Spleen (tissue), 11 donors: ENCODE measurements around the gene IDH2. TPM values are rescaled to one million over a fixed set of nuclear protein-coding genes. Genes with fewer than 3 reads are reported as not detected.
A peak's percentile ranks its signal among the peaks of the same experiment; 100 is the strongest.

Source experiments
- DNase-seq: peaks from one replicate; pipeline ENCODE4 v3.0.0-alpha.2; 2020
- H3K27ac ChIP-seq, 8 donors: fragments of 200-600 bp; sonication (generic) in 7 of 8; 1 replicate in 4 of 8; 2 replicates in 4 of 8; pipeline versions ENCODE4 v1.5.0 to v1.8.0; 2016 to 2021; ENCODE audit warnings: inconsistent platforms in 4 of 8, mild to moderate bottlenecking in 4 of 8, moderate library complexity in 1 of 8
- H3K27me3 ChIP-seq, 7 donors: fragments of 200-600 bp; sonication (generic) in 6 of 7; replicated peaks in 1 of 7; 1 replicate in 4 of 7; 2 replicates in 3 of 7; pipeline versions ENCODE4 v1.5.0 to v1.8.0; 2016 to 2021; ENCODE audit warnings: inconsistent platforms in 3 of 7, mild to moderate bottlenecking in 1 of 7
- H3K36me3 ChIP-seq, 6 donors: fragments of 200-600 bp; sonication (generic) in 5 of 6; 1 replicate in 4 of 6; 2 replicates in 2 of 6; pipeline versions ENCODE4 v1.5.0 to v1.8.0; 2016 to 2021; ENCODE audit warnings: inconsistent platforms in 2 of 6
- H3K4me1 ChIP-seq, 6 donors: fragments of 200-600 bp; sonication (generic) in 5 of 6; 1 replicate in 3 of 6; 2 replicates in 3 of 6; pipeline versions ENCODE4 v1.5.0 to v1.8.0; 2016 to 2021; ENCODE audit warnings: inconsistent platforms in 3 of 6
- H3K4me3 ChIP-seq, 8 donors: fragments of 200-600 bp; sonication (generic) in 7 of 8; 1 replicate in 4 of 8; 2 replicates in 4 of 8; pipeline versions ENCODE4 v1.5.0 to v1.8.0; 2016 to 2021; ENCODE audit warnings: inconsistent platforms in 4 of 8, mild to moderate bottlenecking in 4 of 8, moderate library complexity in 2 of 8
- H3K9me3 ChIP-seq, 8 donors: fragments of 200-600 bp; sonication (generic) in 7 of 8; 1 replicate in 4 of 8; 2 replicates in 4 of 8; pipeline versions ENCODE4 v1.5.0 to v1.8.0; 2016 to 2021; ENCODE audit warnings: inconsistent platforms in 4 of 8
- POLR2A ChIP-seq, 3 donors: fragments of 450-650 bp; IDR thresholded peaks; one replicate each; pipeline ENCODE4 v1.5.1; 2017; ENCODE audit warnings: antibody characterized with exemption in 3 of 3, mild to moderate bottlenecking in 1 of 3
- POLR2AphosphoS5 ChIP-seq, 3 donors: sonication (generic); formaldehyde crosslinking; IDR thresholded peaks; one replicate each; pipeline ENCODE4 v1.5.1; 2017; ENCODE audit warnings: antibody characterized with exemption in 3 of 3
- WGBS, 5 donors: extraction: QIAGEN DNeasy Blood & Tissue Kit in 3 of 5; methylation state at CpG; one replicate each; pipeline versions ENCODE4 v1.1.5 to v1.1.7; 2013 to 2018; 5-methylcytosine and 5-hydroxymethylcytosine counted together
- intact Hi-C: fragments of 100-400 bp; cut with DNase I; formaldehyde crosslinking; loops from one replicate; pipeline ENCODE4 v1.15.0; 2023; ENCODE audit warnings: low total_unique reads
- polyA plus RNA-seq, 3 donors: library from polyadenylated mRNA; stranded (reverse); fragments of 200-250 nt; gene quantifications; one replicate each; pipeline ENCODE4 v1.2.1, GENCODE V29; 2013
- total RNA-seq, 7 donors: library from RNA; depleted of rRNA in 3 of 7; stranded (reverse); fragments of >200 nt in 3 of 7; fragmentation: NEBNext Ultra II Directional in 4 of 7; extraction: Animal tissue kit (Norgen Biotek cat#: 25700) in 4 of 7; gene quantifications; one replicate each; pipeline versions ENCODE4 v1.1.0 to v1.2.1, GENCODE V29; 2016 to 2021
- TF ChIP-seq, protein P1 (sequence below), 11 experiments: fragments of 200-600 bp in 7 of 11; fragments of 450-650 bp in 4 of 11; sonication (generic) in 4 of 11; IDR thresholded peaks in 8 of 11; conservative IDR thresholded peaks in 3 of 11; 1 replicate in 7 of 11; 2 replicates in 4 of 11; pipeline versions ENCODE4 v1.4.0 to v1.8.0; 2016 to 2021; ENCODE audit warnings: antibody characterized with exemption in 11 of 11, inconsistent platforms in 4 of 11, mild to moderate bottlenecking in 1 of 11
- donor health status: healthy with polysubstance abuse.
- donor health status: DM: no; HTN: no; CAD: no; lungs with moderate emphysema.
- donor health status: DM: no; HTN: no; CAD: no.
- donor health status: Bipolar disorder and iron deficiency.
- donor health status: healthy.
- donor health status: DM: no; HTN: no; CAD: no.
- donor health status: DM: yes; HTN: yes; CAD: no.

Gene IDH2
- total and polyA plus RNA-seq, 10 donors: 36.4 to 70.9 (median 53.0) TPM

DNA sequence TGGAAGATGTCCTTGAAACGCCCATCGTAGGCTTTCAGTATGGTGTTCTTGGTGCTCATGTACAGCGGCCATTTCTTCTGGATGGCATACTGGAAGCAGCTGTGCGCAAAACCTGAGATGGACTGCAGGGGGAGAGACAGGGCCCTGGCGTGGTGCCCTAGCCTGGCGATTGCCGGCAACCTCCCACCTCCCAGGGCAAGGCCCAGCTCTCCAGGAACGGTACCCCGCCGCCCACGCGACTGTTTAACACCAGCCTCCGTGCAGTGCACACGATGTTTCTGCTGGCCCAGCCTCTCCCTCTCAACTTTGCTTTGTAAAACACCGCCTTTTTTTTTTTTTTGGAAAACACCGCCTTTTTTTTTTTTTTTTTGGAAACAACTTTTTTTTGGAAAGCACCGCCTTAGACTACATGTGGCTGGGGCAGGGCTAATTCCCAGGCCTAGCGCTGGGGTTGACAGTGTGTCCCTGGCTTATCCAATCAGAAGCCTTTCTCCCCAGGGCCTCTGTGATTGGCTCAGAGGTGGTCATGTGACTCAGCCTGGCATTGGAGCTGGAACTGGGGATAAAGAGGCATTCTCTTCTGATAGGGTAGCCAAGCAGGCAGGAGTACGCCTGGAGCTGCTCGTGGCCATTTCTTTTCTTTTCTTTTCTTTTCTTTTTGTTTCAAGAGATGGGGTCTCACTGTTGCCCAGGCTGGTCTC is 14.7 kb downstream of the IDH2 start:
- H3K4me3 ChIP-seq: no peak overlapping the region
- WGBS, 5 donors: 82 to 85% (median 84%) methylated on average over 19 to 20 of the region's 20 CpGs
- no peaks in the 10 kb centered on the region for H3K9me3 ChIP-seq
- H3K27ac ChIP-seq: no peak overlapping the region
- no peak for DNase-seq
- TF ChIP-seq POLR2AphosphoS5 (IDR thresholded peaks at IDR 0.05): peak in 1 of 3 donors; percentile 62
- TF ChIP-seq, protein P1, sequence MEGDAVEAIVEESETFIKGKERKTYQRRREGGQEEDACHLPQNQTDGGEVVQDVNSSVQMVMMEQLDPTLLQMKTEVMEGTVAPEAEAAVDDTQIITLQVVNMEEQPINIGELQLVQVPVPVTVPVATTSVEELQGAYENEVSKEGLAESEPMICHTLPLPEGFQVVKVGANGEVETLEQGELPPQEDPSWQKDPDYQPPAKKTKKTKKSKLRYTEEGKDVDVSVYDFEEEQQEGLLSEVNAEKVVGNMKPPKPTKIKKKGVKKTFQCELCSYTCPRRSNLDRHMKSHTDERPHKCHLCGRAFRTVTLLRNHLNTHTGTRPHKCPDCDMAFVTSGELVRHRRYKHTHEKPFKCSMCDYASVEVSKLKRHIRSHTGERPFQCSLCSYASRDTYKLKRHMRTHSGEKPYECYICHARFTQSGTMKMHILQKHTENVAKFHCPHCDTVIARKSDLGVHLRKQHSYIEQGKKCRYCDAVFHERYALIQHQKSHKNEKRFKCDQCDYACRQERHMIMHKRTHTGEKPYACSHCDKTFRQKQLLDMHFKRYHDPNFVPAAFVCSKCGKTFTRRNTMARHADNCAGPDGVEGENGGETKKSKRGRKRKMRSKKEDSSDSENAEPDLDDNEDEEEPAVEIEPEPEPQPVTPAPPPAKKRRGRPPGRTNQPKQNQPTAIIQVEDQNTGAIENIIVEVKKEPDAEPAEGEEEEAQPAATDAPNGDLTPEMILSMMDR (IDR thresholded peaks at IDR 0.05 in 8 of 11, conservative IDR thresholded peaks at IDR 0.05 in 3 of 11): no peak
- peaks cover 0 to 94% (median 59%) of the 10 kb centered on the region in 6 donors for H3K36me3 ChIP-seq
- H3K4me1 ChIP-seq: peaks cover 0 to 40% (median 2%) of the 10 kb centered on the region in 6 donors
- no peaks in the 10 kb centered on the region for H3K27me3 ChIP-seq
- intact Hi-C loops: loop anchor here (10.0 kb wide), 1 partner anchor 323 kb away; no protein-coding TSS in a partner anchor

DNA sequence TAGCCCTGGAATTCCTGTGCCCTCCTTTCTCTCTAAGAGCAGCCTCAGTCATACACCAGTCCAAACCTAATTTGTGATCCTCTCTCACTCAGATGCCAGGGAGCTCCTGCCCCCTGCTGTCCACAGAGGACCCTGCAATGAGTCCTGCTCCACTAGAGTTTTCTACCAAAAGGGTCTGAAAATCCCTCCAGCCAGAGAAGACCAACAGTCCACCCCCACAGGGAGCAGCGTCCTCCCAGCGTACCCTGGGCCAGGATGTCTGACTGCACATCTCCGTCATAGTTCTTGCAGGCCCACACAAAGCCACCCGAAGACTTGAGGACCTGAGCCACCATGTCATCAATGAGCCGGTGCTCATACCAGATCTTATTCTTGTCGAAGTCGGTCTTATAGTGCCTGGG is 15.4 kb downstream of the IDH2 start:
- H3K27ac ChIP-seq: no peak overlapping the region
- DNase-seq: peak; percentile 83
- H3K4me3 ChIP-seq: no peak overlapping the region
- WGBS, 5 donors: 88 to 100% (median 93%) methylated on average over 3 to 7 of the region's 7 CpGs
- peaks cover 0 to 48% (median 7%) of the 10 kb centered on the region in 6 donors for H3K4me1 ChIP-seq
- H3K9me3 ChIP-seq: no peaks in the 10 kb centered on the region
- no peak for TF ChIP-seq POLR2A (IDR thresholded peaks at IDR 0.05)
- TF ChIP-seq, protein P1 (IDR thresholded peaks at IDR 0.05 in 8 of 11, conservative IDR thresholded peaks at IDR 0.05 in 3 of 11): peak; percentile 55 to 85 (median 75)
- H3K27me3 ChIP-seq: no peaks in the 10 kb centered on the region
- intact Hi-C loops: loop anchor here (10.0 kb wide), 1 partner anchor 322 kb away; no protein-coding TSS in a partner anchor
- peaks cover 0 to 100% (median 62%) of the 10 kb centered on the region in 6 donors for H3K36me3 ChIP-seq

DNA sequence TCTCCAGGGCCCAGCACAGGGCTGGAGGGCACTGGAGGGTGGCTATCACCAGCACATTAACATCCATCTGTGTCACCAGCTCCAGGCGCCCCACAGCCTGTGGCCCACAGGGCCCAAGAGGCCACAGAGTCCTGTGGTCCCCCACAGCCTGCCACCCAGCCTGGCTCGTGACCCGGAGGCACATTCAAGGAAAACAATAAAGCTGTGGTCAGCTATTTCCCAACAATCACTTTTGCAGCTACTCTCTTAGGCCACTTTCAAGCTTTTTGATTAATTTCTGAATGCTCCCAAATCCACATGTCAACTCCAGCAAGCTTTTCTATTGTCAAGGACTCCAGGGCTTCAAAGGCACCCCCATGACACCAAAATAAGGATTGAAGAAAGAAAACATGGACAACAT is 16.7 kb downstream of the IDH2 start:
- Histone ChIP-seq H3K27me3 (no peaks in the 10 kb centered on the region), H3K27ac (peak overlapping the region in 3 of 8 donors; percentile 2 to 58 (median 38)), H3K9me3 (no peaks in the 10 kb centered on the region), H3K4me1 (peaks cover 0 to 46% (median 9%) of the 10 kb centered on the region in 6 donors), H3K4me3 (no peak overlapping the region), H3K36me3 (peaks cover 0 to 100% (median 67%) of the 10 kb centered on the region in 6 donors)
- intact Hi-C loops: loop anchor here (10.0 kb wide), 1 partner anchor 321 kb away; no protein-coding TSS in a partner anchor
- TF ChIP-seq, protein P1 (IDR thresholded peaks at IDR 0.05 in 8 of 11, conservative IDR thresholded peaks at IDR 0.05 in 3 of 11): no peak
- peak in 1 of 3 donors; percentile 21 for TF ChIP-seq POLR2AphosphoS5 (IDR thresholded peaks at IDR 0.05)
- WGBS, 5 donors: 70 to 85% (median 75%) methylated on average over 2 to 3 of the region's 3 CpGs
- DNase-seq: no peak

DNA sequence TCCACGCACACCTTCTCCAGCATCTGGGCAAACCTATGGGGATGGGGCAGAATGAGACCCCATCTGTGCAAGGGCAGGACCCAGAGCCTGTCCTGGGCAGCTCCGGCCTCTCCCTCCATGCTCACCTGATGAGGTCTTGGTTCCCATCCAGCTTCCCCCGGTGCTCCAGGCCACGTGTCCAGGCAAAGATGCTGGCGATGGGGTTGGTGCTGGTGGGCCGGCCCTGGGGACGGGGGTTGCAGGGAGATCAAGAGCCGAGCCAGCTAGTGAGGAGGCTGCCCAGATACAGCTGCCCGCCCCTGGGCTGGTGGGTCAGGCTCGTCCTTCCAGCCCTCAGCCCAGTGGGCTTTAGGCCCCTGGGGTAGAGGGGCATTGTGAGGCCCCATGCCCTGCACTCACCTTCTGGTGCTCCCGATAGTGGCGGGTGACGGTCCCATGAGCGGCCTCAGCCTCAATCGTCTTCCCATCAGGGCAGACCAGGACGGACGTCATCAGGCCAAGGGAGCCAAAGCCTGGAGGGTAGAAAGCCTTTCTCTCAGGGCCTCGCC is 17.3 kb downstream of the IDH2 start:
- DNase-seq: no peak
- TF ChIP-seq, protein P1 (IDR thresholded peaks at IDR 0.05 in 8 of 11, conservative IDR thresholded peaks at IDR 0.05 in 3 of 11): no peak
- peak in 1 of 3 donors; percentile 42 for TF ChIP-seq POLR2AphosphoS5 (IDR thresholded peaks at IDR 0.05)
- no peak for TF ChIP-seq POLR2A (IDR thresholded peaks at IDR 0.05)
- WGBS, 5 donors: 93 to 96% (median 94%) methylated on average over 15 to 18 of the region's 18 CpGs; no CpG with 5 or more reads in 1 of the 5 donors
- Histone ChIP-seq H3K4me3 (no peak overlapping the region), H3K4me1 (peaks cover 0 to 44% (median 9%) of the 10 kb centered on the region in 6 donors), H3K27ac (peak overlapping the region in 3 of 8 donors; percentile 2 to 58 (median 38)), H3K36me3 (peaks cover 0 to 100% (median 67%) of the 10 kb centered on the region in 6 donors), H3K27me3 (no peaks in the 10 kb centered on the region), H3K9me3 (no peaks in the 10 kb centered on the region)
- intact Hi-C loops: loop anchor here (10.0 kb wide), 1 partner anchor 320 kb away; no protein-coding TSS in a partner anchor
